ENCODE results near the gene AKAP13. TPM values are rescaled to one million over a fixed set of nuclear protein-coding genes. Genes with fewer than 3 reads are reported as not detected.

Gene AKAP13
- total RNA-seq, 1 donor from 2014 or later, result 450 TPM

DNA sequence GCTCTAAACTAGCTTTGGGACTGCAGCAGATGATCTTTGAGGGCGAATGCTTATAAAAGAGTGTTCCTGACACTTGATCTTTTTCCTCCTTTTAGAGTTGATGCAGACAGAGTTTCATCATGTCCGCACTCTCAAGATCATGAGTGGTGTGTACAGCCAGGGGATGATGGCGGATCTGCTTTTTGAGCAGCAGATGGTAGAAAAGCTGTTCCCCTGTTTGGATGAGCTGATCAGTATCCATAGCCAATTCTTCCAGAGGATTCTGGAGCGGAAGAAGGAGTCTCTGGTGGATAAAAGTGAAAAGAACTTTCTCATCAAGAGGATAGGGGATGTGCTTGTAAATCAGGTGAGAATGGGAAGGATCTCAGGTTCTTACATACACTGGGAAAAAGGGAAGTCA is 338.6 kb downstream of the AKAP13 start:
- H3K27me3 ChIP-seq, result no peaks in the 10 kb centered on the region
- TF ChIP-seq, protein P1, sequence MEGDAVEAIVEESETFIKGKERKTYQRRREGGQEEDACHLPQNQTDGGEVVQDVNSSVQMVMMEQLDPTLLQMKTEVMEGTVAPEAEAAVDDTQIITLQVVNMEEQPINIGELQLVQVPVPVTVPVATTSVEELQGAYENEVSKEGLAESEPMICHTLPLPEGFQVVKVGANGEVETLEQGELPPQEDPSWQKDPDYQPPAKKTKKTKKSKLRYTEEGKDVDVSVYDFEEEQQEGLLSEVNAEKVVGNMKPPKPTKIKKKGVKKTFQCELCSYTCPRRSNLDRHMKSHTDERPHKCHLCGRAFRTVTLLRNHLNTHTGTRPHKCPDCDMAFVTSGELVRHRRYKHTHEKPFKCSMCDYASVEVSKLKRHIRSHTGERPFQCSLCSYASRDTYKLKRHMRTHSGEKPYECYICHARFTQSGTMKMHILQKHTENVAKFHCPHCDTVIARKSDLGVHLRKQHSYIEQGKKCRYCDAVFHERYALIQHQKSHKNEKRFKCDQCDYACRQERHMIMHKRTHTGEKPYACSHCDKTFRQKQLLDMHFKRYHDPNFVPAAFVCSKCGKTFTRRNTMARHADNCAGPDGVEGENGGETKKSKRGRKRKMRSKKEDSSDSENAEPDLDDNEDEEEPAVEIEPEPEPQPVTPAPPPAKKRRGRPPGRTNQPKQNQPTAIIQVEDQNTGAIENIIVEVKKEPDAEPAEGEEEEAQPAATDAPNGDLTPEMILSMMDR (IDR thresholded peaks at IDR 0.05), result no peak
- intact Hi-C loops (cut with DNase I), result no loop called here
- ATAC-seq, result no peak
- no peaks in the 10 kb centered on the region for H3K9me3 ChIP-seq
- H3K27ac ChIP-seq, result no peak overlapping the region
- peaks cover 100% of the 10 kb centered on the region for H3K36me3 ChIP-seq
- no peak overlapping the region for H3K4me3 ChIP-seq
- DNase-seq, result no peak
- H3K4me1 ChIP-seq, result peaks cover 4% of the 10 kb centered on the region

DNA sequence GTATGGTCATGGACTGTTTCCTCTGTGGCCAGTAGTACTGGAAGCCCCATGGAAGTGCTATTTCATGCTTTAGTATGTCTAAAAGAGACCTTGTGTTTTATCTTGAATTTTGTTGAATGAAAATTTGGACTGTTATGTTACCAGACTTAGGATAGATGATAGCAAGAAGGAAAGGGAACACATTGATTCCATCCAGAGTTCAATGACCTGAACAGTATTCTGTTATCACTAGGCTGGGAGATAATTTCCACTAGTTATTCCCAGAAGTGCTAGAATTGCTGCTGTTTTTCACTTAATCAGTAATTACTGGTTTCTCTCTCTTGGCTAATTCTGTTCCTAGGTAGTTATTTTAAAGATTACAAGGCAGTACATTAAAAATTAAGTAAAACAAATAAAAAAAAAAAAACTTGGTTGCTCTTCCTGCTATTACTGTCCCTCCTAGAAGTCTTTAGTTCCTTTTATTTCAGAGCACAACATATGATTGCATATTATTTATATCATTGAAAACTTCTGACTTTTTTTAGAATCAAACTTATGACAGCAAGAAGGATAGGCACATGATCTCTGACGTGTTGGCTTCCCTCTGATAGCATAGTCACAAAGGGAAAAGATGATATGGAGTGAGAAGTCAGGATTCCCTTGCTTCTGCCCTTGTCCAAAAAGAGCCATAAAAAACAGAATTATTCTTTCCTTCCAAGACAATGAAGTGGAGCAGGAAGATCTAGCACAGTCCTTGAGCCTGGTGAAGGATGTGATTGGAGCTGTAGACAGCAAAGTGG is 342.2 kb downstream of the AKAP13 start:
- Histone ChIP-seq H3K36me3 (peaks cover 100% of the 10 kb centered on the region), H3K9me3 (no peaks in the 10 kb centered on the region), H3K27ac (no peak overlapping the region), H3K4me3 (no peak overlapping the region), H3K4me1 (peaks cover 23% of the 10 kb centered on the region), H3K27me3 (no peaks in the 10 kb centered on the region)
- TF ChIP-seq, protein P1 (IDR thresholded peaks at IDR 0.05), result no peak
- no peak for DNase-seq
- intact Hi-C loops (cut with DNase I), result no loop called here
- no peak for ATAC-seq

DNA sequence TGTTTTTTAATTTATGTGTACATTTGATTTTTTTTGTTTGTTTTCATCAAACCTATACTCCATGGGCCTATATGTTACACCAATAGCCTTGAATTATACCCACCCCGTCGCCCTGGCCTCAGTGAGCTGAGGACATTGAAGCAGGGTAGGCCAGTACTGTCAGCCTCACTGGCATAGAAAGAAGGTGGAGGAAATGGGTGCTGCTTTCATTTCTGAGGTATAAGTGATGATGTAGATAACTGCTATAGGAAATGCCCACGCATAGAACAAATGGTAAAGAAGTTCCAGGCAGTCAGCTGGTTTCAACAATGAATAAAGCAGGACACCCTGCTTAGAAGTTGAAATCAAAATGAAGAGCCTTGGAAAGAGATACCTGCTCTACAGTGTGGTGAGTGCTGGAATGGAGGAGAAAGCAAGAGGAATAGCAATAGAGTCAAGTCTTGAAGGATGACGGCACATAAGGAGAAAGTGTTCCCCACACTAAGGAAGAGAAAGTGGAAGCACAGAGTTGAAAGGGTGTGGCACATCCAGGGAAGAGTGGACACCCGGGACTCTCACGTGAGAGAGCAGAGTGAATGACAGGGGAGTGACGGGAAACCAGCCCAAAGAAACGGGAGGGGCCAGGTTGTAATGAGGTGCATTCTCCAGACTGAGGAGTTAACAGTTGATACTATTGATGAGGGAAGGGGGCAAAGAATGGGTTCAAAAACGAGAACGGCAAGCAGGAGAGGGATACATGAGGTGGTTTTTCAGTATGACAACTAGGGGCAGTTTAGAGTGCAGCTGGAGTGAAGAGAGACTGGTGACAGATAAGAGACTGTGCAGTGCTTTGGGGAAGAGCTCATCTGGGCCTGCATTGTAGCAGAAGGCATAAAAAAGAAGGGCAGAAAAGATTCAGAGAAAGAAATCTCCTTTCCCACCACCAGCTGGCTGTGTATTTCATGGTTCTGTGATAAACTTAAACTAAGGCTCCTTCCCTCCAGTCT is 343.9 kb downstream of the AKAP13 start:
- intact Hi-C loops (cut with DNase I), result no loop called here
- no peaks in the 10 kb centered on the region for H3K27me3 ChIP-seq
- no peak overlapping the region for H3K4me3 ChIP-seq
- no peaks in the 10 kb centered on the region for H3K9me3 ChIP-seq
- peaks cover 100% of the 10 kb centered on the region for H3K36me3 ChIP-seq
- ATAC-seq, result peak; percentile 57
- DNase-seq, result no peak
- peaks cover 23% of the 10 kb centered on the region for H3K4me1 ChIP-seq
- H3K27ac ChIP-seq, result peak overlapping the region; percentile 63
- TF ChIP-seq, protein P1 (IDR thresholded peaks at IDR 0.05), result no peak

DNA sequence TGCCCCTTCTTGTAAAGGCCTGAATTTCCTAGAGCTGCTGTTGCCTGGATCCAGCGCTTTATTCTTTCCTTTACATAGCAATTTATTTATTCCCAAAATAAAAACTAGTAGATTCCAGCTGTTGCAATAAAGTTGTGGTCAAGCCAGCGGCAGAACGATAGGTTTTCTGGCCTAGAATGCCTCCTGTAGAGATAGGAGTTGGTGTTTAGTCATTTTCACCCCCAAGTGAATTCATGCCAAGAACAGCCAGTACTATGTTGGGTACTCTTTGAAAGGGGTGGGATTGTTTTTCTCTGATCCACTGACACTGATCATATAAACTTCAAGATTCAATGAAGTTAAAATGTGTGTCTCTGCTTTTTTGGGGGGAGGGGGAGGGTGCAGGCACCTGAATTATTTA is 344.6 kb downstream of the AKAP13 start:
- no peaks in the 10 kb centered on the region for H3K9me3 ChIP-seq
- TF ChIP-seq, protein P1 (IDR thresholded peaks at IDR 0.05), result no peak
- H3K27ac ChIP-seq, result peak overlapping the region; percentile 63
- peaks cover 23% of the 10 kb centered on the region for H3K4me1 ChIP-seq
- no peak overlapping the region for H3K4me3 ChIP-seq
- DNase-seq (no peak), ATAC-seq (no peak)
- intact Hi-C loops (cut with DNase I), result no loop called here
- H3K36me3 ChIP-seq, result peaks cover 100% of the 10 kb centered on the region
- no peaks in the 10 kb centered on the region for H3K27me3 ChIP-seq

DNA sequence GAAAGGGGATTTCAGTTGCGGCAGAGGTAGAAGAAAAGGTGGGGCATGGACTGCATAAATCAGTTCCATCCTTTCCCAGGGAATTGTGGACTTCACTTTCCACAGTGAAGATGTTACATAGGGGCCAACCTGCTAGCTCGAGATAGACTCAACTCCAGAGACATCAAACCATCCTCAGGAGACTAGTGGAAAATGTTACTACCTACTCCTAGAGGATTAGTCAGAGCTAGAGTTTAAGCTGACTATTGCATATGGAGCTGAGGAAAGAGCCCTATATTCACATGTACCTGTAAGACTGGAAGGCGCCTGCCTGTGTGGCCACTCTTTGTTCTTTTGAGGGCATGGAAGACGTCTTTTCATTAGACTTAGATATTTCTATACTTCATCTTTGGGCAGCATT is 345.2 kb downstream of the AKAP13 start:
- H3K4me3 ChIP-seq, result no peak overlapping the region
- TF ChIP-seq, protein P1 (IDR thresholded peaks at IDR 0.05), result no peak
- H3K27me3 ChIP-seq, result no peaks in the 10 kb centered on the region
- H3K27ac ChIP-seq, result peak overlapping the region; percentile 58
- H3K9me3 ChIP-seq, result no peaks in the 10 kb centered on the region
- no peak for DNase-seq
- peaks cover 23% of the 10 kb centered on the region for H3K4me1 ChIP-seq
- no peak for ATAC-seq
- peaks cover 100% of the 10 kb centered on the region for H3K36me3 ChIP-seq
- intact Hi-C loops (cut with DNase I), result no loop called here
